SKM-1 treated with dmso at 0.1 percent for 144 hours (cell line): ENCODE data around the gene AMER2.
A peak's percentile ranks its signal among the peaks of the same experiment; 100 is the strongest.

Source experiments
- DNase-seq: peaks from one replicate; lab custom pipeline; 2025; ENCODE audit not compliant: unreplicated experiment; lab: John Stamatoyannopoulos, UW

AMER2 gene

GRCh38 chr13:25171517-25172302, at the start of gene AMER2:
TSS of gene AMER2 (minus strand) at chr13:25172288. CDS start at chr13:25171619, 669 bp downstream.
- DNase-seq = no peak

GRCh38 chr13:25218019-25218418, 45.9 kb upstream of the AMER2 start:
- DNase-seq = peak; percentile 27

GRCh38 chr13:25217023-25217885, 45.2 kb upstream of the AMER2 start:
- no peak for DNase-seq

GRCh38 chr13:25215253-25215575, 43.1 kb upstream of the AMER2 start:
- DNase-seq = no peak

- no peak for DNase-seq
Measured at GRCh38 chr13:25214491-25215252, 42.6 kb upstream of the AMER2 start.

- no peak for DNase-seq
Measured at GRCh38 chr13:25213715-25214114, 41.6 kb upstream of the AMER2 start.

- no peak for DNase-seq
Measured at GRCh38 chr13:25210842-25211569, 38.9 kb upstream of the AMER2 start.

GRCh38 chr13:25207291-25207810, 35.3 kb upstream of the AMER2 start:
- DNase-seq = no peak

- no peak for DNase-seq
Measured at GRCh38 chr13:25204863-25205262, 32.8 kb upstream of the AMER2 start.

- DNase-seq = no peak
Measured at GRCh38 chr13:25203127-25203740, 31.1 kb upstream of the AMER2 start.

- DNase-seq = no peak
Measured at GRCh38 chr13:25200783-25201182, 28.7 kb upstream of the AMER2 start.

GRCh38 chr13:25198647-25199046, 26.6 kb upstream of the AMER2 start:
- no peak for DNase-seq

- DNase-seq = no peak
Measured at GRCh38 chr13:25196971-25197370, 24.9 kb upstream of the AMER2 start.

- no peak for DNase-seq
Measured at GRCh38 chr13:25192936-25193335, 20.8 kb upstream of the AMER2 start.

- no peak for DNase-seq
Measured at GRCh38 chr13:25192489-25192888, 20.4 kb upstream of the AMER2 start.

- DNase-seq = no peak
Measured at GRCh38 chr13:25192052-25192451, 20.0 kb upstream of the AMER2 start.

GRCh38 chr13:25190771-25191170, 18.7 kb upstream of the AMER2 start:
- DNase-seq = no peak

- DNase-seq = no peak
Measured at GRCh38 chr13:25190256-25190655, 18.2 kb upstream of the AMER2 start.

- no peak for DNase-seq
Measured at GRCh38 chr13:25187596-25187995, 15.5 kb upstream of the AMER2 start.

- DNase-seq = no peak
Measured at GRCh38 chr13:25186187-25186586, 14.1 kb upstream of the AMER2 start.
